GM19438 (cell line): ENCODE data around the gene MAPK8IP1.
"Not testable (repeated sequence)": the region's sequence is repeated elsewhere in the genome, so short reads cannot be mapped to it uniquely, and the experiment has no call there.

ENCODE experiments used
- ATAC-seq: cut with Tn5 transposase; IDR thresholded peaks from one replicate; pipeline ENCODE4 v1.9.1; 2021; ENCODE audit warnings: low read depth; ENCODE audit not compliant: unreplicated experiment

Gene MAPK8IP1

GRCh38 chr11:45885274-45885920, at the start of gene MAPK8IP1:
Gene MAPK8IP1 (plus strand): TSS chr11:45885651. CDS start chr11:45885821, 170 bp downstream.
- ATAC-seq = peak; percentile 60

GRCh38 chr11:45839204-45839603, 46.2 kb upstream of the MAPK8IP1 start:
- ATAC-seq = no peak

GRCh38 chr11:45840251-45840650, 45.2 kb upstream of the MAPK8IP1 start:
- ATAC-seq = not testable (repeated sequence)

GRCh38 chr11:45843158-45843924, 42.1 kb upstream of the MAPK8IP1 start:
- ATAC-seq = no peak

- no peak for ATAC-seq
Observed at GRCh38 chr11:45844822-45845578, 40.5 kb upstream of the MAPK8IP1 start.

- no peak for ATAC-seq
Observed at GRCh38 chr11:45846174-45846675, 39.2 kb upstream of the MAPK8IP1 start.

GRCh38 chr11:45846974-45847910, 38.2 kb upstream of the MAPK8IP1 start, which contains the start of gene CRY2:
Gene CRY2 (plus strand): TSS chr11:45847475. CDS start chr11:45847491, 16 bp downstream.
- ATAC-seq = peak; percentile 89

- peak; percentile 26 for ATAC-seq
Observed at GRCh38 chr11:45847911-45848316, 37.5 kb upstream of the MAPK8IP1 start.

- no peak for ATAC-seq
Observed at GRCh38 chr11:45848654-45849081, 36.8 kb upstream of the MAPK8IP1 start.

- ATAC-seq = no peak
Observed at GRCh38 chr11:45850446-45850845, 35.0 kb upstream of the MAPK8IP1 start.

- no peak for ATAC-seq
Observed at GRCh38 chr11:45851228-45851627, 34.2 kb upstream of the MAPK8IP1 start.

- no peak for ATAC-seq
Observed at GRCh38 chr11:45852018-45852711, 33.3 kb upstream of the MAPK8IP1 start.

- ATAC-seq = no peak
Observed at GRCh38 chr11:45852712-45853101, 32.7 kb upstream of the MAPK8IP1 start.

- no peak for ATAC-seq
Observed at GRCh38 chr11:45853332-45854219, 31.9 kb upstream of the MAPK8IP1 start.

- no peak for ATAC-seq
Observed at GRCh38 chr11:45855308-45855707, 30.1 kb upstream of the MAPK8IP1 start.

- ATAC-seq = no peak
Observed at GRCh38 chr11:45856044-45856468, 29.4 kb upstream of the MAPK8IP1 start.

- ATAC-seq = no peak
Observed at GRCh38 chr11:45857961-45858474, 27.4 kb upstream of the MAPK8IP1 start.
